GM19455 (cell line): ENCODE results near the gene LPAR1.
"Not testable (repeated sequence)": the region's sequence is repeated elsewhere in the genome, so short reads cannot be mapped to it uniquely, and the experiment has no call there.

ENCODE experiments used
- ATAC-seq: cut with Tn5 transposase; IDR thresholded peaks from one replicate; pipeline ENCODE4 v1.9.1; 2021; ENCODE audit not compliant: unreplicated experiment

The LPAR1 gene

DNA sequence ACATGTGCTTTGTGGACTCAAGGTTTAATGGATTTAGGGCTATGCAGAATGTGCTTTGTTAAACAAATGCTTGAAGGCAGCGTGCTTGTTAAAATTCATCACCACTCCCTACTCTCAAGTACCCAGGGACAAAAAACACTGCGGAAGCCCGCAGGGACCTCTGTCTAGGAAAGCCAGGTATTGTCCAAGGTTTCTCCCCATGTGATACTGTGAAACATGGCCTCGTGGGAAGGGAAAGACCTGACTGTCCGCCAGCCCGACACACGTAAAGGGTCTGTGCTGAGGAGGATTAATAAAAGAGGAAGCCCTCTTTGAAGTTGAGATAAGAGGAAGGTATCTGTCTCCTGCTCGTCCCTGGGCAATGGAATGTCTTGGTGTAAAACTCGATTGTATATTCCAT is 211.9 kb downstream of the LPAR1 start:
- not testable (repeated sequence) for ATAC-seq

GRCh38 chr9:110825950-110826349 is 212.3 kb downstream of the LPAR1 start:
- no peak for ATAC-seq

DNA sequence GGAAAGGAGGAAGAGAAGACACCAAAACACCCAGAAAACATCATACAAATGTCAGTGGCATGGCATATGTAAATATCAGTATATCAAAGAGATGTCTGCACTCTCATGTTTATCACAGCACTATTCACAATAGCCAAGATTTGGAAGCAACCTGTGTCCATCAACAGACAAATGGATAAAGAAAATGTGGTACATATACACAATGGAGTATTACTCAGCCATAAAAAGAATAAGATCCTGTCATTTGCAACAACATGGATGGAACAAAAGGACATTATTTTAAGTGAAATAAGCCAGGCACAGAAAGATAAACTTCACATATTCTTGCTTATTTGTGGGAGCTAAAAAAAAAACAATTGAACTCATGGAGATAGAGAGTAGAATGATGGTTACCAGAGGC is 213.1 kb downstream of the LPAR1 start:
- not testable (repeated sequence) for ATAC-seq
